Measurements from ENCODE around the gene VAMP8.

GRCh38 chr2:85615413-85615728, 38.0 kb downstream of the VAMP8 start:
- TF ChIP-seq, protein P1, sequence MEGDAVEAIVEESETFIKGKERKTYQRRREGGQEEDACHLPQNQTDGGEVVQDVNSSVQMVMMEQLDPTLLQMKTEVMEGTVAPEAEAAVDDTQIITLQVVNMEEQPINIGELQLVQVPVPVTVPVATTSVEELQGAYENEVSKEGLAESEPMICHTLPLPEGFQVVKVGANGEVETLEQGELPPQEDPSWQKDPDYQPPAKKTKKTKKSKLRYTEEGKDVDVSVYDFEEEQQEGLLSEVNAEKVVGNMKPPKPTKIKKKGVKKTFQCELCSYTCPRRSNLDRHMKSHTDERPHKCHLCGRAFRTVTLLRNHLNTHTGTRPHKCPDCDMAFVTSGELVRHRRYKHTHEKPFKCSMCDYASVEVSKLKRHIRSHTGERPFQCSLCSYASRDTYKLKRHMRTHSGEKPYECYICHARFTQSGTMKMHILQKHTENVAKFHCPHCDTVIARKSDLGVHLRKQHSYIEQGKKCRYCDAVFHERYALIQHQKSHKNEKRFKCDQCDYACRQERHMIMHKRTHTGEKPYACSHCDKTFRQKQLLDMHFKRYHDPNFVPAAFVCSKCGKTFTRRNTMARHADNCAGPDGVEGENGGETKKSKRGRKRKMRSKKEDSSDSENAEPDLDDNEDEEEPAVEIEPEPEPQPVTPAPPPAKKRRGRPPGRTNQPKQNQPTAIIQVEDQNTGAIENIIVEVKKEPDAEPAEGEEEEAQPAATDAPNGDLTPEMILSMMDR (IDR thresholded peaks at IDR 0.05), result no peak
- TF ChIP-seq USF2 (IDR thresholded peaks at IDR 0.05) (no peak), KDM1A (IDR thresholded peaks at IDR 0.05; ENCODE audit: low read depth) (no peak), EHMT2 (IDR thresholded peaks at IDR 0.05; ENCODE audit: low read depth) (no peak), MAX (IDR thresholded peaks at IDR 0.05) (no peak), MYC (IDR thresholded peaks at IDR 0.05; ENCODE audit: borderline replicate concordance, low read length) (no peak), BCL3 (IDR thresholded peaks at IDR 0.05) (no peak)

Data from A549 (cell line).